Glutamatergic neuron (in vitro differentiated cells): ENCODE data around the gene C5orf15. TPM values are rescaled to one million over a fixed set of nuclear protein-coding genes. Genes with fewer than 3 reads are reported as not detected.

Experiments
- DNase-seq: peaks from one replicate; pipeline ENCODE4 v3.0.0; 2022
- H3K27ac Mint-ChIP-seq: one replicate; pipeline ENCODE4 v1.8.0; 2020; ENCODE audit warnings: mild to moderate bottlenecking, mixed read lengths, inconsistent platforms; ENCODE audit not compliant: unreplicated experiment
- H3K27me3 Mint-ChIP-seq: one replicate; pipeline ENCODE4 v1.8.0; 2020; ENCODE audit warnings: mild to moderate bottlenecking, moderate library complexity, mixed read lengths, inconsistent platforms; ENCODE audit not compliant: unreplicated experiment
- H3K36me3 Mint-ChIP-seq: one replicate; pipeline ENCODE4 v1.8.0; 2020; ENCODE audit warnings: mild to moderate bottlenecking, mixed read lengths, inconsistent platforms; ENCODE audit not compliant: unreplicated experiment
- H3K4me1 Mint-ChIP-seq: one replicate; pipeline ENCODE4 v1.8.0; 2020; ENCODE audit warnings: mild to moderate bottlenecking, low read depth, mixed read lengths, inconsistent platforms; ENCODE audit not compliant: unreplicated experiment
- H3K4me3 Mint-ChIP-seq: one replicate; pipeline ENCODE4 v1.8.0; 2020; ENCODE audit warnings: mild to moderate bottlenecking, mixed read lengths, inconsistent platforms; ENCODE audit not compliant: unreplicated experiment
- H3K9me3 Mint-ChIP-seq: one replicate; pipeline ENCODE4 v1.8.0; 2020; ENCODE audit warnings: mild to moderate bottlenecking, moderate library complexity, mixed read lengths, inconsistent platforms; ENCODE audit not compliant: unreplicated experiment
- CTCF ChIP-seq: fragments of 200-600 bp; sonication (generic); IDR thresholded peaks from one replicate; pipeline ENCODE4 v1.5.0; 2021; ENCODE audit not compliant: partially characterized antibody, unreplicated experiment
- total RNA-seq: library from RNA; stranded (reverse); fragmentation: NEBNext Ultra II Directional; extraction: Animal tissue kit (Norgen Biotek cat#: 25700); gene quantifications from one replicate; pipeline ENCODE4 v1.2.1, GENCODE V29; 2021; ENCODE audit not compliant: unreplicated experiment

Gene C5orf15
- total RNA-seq, 1 donor from 2014 or later = 35.7 TPM

DNA sequence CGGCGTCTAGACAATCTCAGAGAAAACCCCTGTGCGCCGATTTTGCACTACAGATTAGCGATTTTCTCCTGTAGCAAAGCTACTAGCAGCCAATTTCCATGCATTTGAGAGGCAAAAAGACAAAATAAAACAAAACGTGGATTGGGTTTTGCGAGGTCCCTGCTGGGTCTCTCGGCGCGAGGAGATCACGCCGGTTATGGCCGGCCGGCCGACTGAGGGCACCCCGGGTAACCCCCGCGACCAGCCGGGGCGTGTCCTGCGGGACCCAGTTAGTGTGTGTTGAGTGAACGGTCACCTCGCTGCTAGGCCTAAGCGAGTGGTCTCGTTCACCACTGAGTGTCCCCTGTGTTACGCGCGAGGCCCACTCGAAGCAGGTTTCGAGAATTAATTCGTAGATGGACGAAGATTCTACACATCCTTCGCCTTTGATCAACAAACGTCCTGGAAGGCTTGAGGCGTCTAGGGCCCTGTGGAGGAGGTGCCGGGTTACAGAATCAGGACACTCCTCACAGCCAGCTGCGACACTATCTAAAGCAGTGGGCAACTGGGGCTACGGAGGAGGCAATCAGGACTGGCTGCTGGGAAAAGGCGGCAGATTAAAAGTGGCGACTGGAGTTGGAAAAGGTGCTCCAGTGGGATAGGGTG is 37.1 kb upstream of the C5orf15 start:
- Mint-ChIP-seq H3K36me3 (no peaks in the 10 kb centered on the region), H3K4me1 (peaks cover 20% of the 10 kb centered on the region), H3K27ac (peak overlapping the region; percentile 95), H3K27me3 (peaks cover 3% of the 10 kb centered on the region), H3K9me3 (peaks cover 9% of the 10 kb centered on the region), H3K4me3 (peak overlapping the region; percentile 95)
- peak; percentile 39 for DNase-seq
- no peak for TF ChIP-seq CTCF

GRCh38 chr5:134004626-134005416 is 36.4 kb upstream of the C5orf15 start, which contains the start of gene VDAC1:
Gene VDAC1, minus strand, starts transcription at chr5:134004975. Its CDS starts 11,963 bp downstream, at chr5:133993012.
- TF ChIP-seq CTCF = no peak
- Mint-ChIP-seq H3K4me1 (peaks cover 24% of the 10 kb centered on the region), H3K27me3 (peaks cover 3% of the 10 kb centered on the region), H3K36me3 (no peaks in the 10 kb centered on the region), H3K4me3 (peak within 1 kb of the TSS; percentile 96), H3K27ac (peak within 1 kb of the TSS; percentile 95), H3K9me3 (peaks cover 9% of the 10 kb centered on the region)
- DNase-seq = peak; percentile 81

- peaks cover 3% of the 10 kb centered on the region for H3K27me3 Mint-ChIP-seq
- peak overlapping the region; percentile 91 for H3K27ac Mint-ChIP-seq
- no peak for TF ChIP-seq CTCF
- H3K4me3 Mint-ChIP-seq = peak overlapping the region; percentile 96
- peak; percentile 66 for DNase-seq
- H3K36me3 Mint-ChIP-seq = no peaks in the 10 kb centered on the region
- H3K4me1 Mint-ChIP-seq = peaks cover 28% of the 10 kb centered on the region
- H3K9me3 Mint-ChIP-seq = peaks cover 9% of the 10 kb centered on the region
Measured at GRCh38 chr5:134003817-134004625, 35.6 kb upstream of the C5orf15 start.

DNA sequence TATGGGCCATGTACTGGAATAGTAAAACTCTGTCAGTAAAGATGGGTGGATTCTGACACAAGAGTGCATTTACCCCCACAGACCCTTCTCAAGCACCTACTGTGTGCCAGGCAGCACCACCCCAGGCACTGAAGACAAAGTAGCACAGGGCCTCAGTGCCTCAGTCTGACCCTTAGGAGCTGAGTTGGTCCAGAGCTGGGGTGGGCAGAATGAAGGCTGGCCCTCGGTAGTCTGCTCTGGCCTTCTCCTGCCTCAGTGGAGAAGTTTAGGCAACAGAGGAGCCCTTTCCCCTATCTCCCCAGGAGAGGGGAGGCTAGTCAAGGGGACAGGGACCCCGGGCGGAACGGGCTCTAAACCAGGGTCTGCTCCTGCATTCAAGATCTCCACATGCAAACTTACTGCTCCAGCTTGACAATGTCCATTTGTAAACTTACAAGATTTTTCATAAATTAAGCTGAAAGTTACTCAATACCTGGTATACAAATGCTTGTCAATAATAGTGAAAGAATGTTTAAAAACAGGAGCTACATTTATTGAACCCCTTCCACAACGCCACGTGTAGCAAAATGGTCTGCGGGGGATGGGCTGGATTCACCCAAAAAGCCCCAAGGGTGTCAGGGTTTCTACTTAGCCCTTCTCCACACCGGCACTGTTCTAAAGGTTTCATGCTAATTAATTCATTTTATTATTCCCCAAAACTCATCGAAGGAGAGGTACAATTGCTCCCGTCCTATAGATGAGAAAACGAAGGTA is 34.8 kb upstream of the C5orf15 start:
- H3K9me3 Mint-ChIP-seq = peaks cover 9% of the 10 kb centered on the region
- H3K4me1 Mint-ChIP-seq = peaks cover 23% of the 10 kb centered on the region

More for the DNA sequence above, 34.8 kb upstream of the C5orf15 start:
- Mint-ChIP-seq H3K4me3 (peak overlapping the region; percentile 96), H3K27ac (peak overlapping the region; percentile 91), H3K27me3 (peaks cover 3% of the 10 kb centered on the region), H3K36me3 (no peaks in the 10 kb centered on the region)
- TF ChIP-seq CTCF = no peak
- peak; percentile 35 for DNase-seq
